Erythroblast (primary cell): ENCODE measurements around the gene NPHS2.

ENCODE experiments used
- GATA1 ChIP-seq: IDR thresholded peaks from 2 replicates; pipeline ENCODE4 v1.6.1; 2011; ENCODE audit warnings: low read depth, mild to moderate bottlenecking, control low read depth, low read length, moderate library complexity
- POLR2A ChIP-seq: IDR thresholded peaks from 2 replicates; pipeline ENCODE4 v1.6.1; 2011; ENCODE audit warnings: mild to moderate bottlenecking, low read length

GRCh38 chr1:179599623-179600249 is 24.0 kb upstream of the NPHS2 start:
- TF ChIP-seq POLR2A (no peak), GATA1 (no peak)
